NCI-H2081 treated with DMSO at 0.1 percent for 48 hours (cell line): ENCODE measurements around the gene TEX51.

Experiments
- DNase-seq: peaks from one replicate; lab custom pipeline; 2025; lab: John Stamatoyannopoulos, UW

TEX51 gene

GRCh38 chr2:126898636-126899035 is at the start of gene TEX51:
TSS of gene TEX51 (plus strand) at chr2:126898890. CDS start at chr2:126898919, 29 bp downstream.
- DNase-seq, result no peak

GRCh38 chr2:126849054-126849453 is 49.6 kb upstream of the TEX51 start:
- DNase-seq, result no peak

- DNase-seq, result no peak
Observed at GRCh38 chr2:126849486-126849885, 49.2 kb upstream of the TEX51 start.

- DNase-seq, result no peak
Observed at GRCh38 chr2:126849991-126850535, 48.6 kb upstream of the TEX51 start.

- no peak for DNase-seq
Observed at GRCh38 chr2:126850940-126851339, 47.8 kb upstream of the TEX51 start.

GRCh38 chr2:126851756-126852155 is 46.9 kb upstream of the TEX51 start:
- DNase-seq, result no peak

- DNase-seq, result no peak
Observed at GRCh38 chr2:126852361-126852760, 46.3 kb upstream of the TEX51 start.

- no peak for DNase-seq
Observed at GRCh38 chr2:126855606-126856005, 43.1 kb upstream of the TEX51 start.

GRCh38 chr2:126856403-126856802 is 42.3 kb upstream of the TEX51 start:
- no peak for DNase-seq

GRCh38 chr2:126857502-126857901 is 41.2 kb upstream of the TEX51 start:
- no peak for DNase-seq

GRCh38 chr2:126858013-126858412 is 40.7 kb upstream of the TEX51 start:
- DNase-seq, result no peak

GRCh38 chr2:126858436-126858835 is 40.3 kb upstream of the TEX51 start:
- DNase-seq, result no peak

- DNase-seq, result no peak
Observed at GRCh38 chr2:126858991-126859390, 39.7 kb upstream of the TEX51 start.

GRCh38 chr2:126859631-126860030 is 39.1 kb upstream of the TEX51 start:
- no peak for DNase-seq

- DNase-seq, result no peak
Observed at GRCh38 chr2:126860385-126860784, 38.3 kb upstream of the TEX51 start.

GRCh38 chr2:126862730-126863129 is 36.0 kb upstream of the TEX51 start:
- DNase-seq, result no peak

- DNase-seq, result no peak
Observed at GRCh38 chr2:126863336-126864015, 35.2 kb upstream of the TEX51 start.

- DNase-seq, result no peak
Observed at GRCh38 chr2:126864861-126865260, 33.8 kb upstream of the TEX51 start.

GRCh38 chr2:126866451-126866850 is 32.2 kb upstream of the TEX51 start:
- DNase-seq, result no peak

GRCh38 chr2:126874961-126875360 is 23.7 kb upstream of the TEX51 start:
- DNase-seq, result no peak

GRCh38 chr2:126876631-126877030 is 22.1 kb upstream of the TEX51 start:
- DNase-seq, result no peak

GRCh38 chr2:126877041-126877440 is 21.6 kb upstream of the TEX51 start:
- DNase-seq, result no peak

GRCh38 chr2:126877861-126878565 is 20.7 kb upstream of the TEX51 start:
- no peak for DNase-seq
